GM18861 (cell line): ENCODE results near the gene AATF.
A peak's percentile ranks its signal among the peaks of the same experiment; 100 is the strongest.

ENCODE experiments used
- ATAC-seq: cut with Tn5 transposase; IDR thresholded peaks from one replicate; pipeline ENCODE4 v1.9.1; 2021; ENCODE audit not compliant: unreplicated experiment

AATF gene

GRCh38 chr17:36948717-36949460 lies at the start of gene AATF:
Gene AATF (plus strand): TSS chr17:36948954. CDS start chr17:36949126, 172 bp downstream.
- peak; percentile 80 for ATAC-seq

GRCh38 chr17:36899250-36900159 lies 49.2 kb upstream of the AATF start:
- ATAC-seq = no peak

GRCh38 chr17:36900160-36900512 lies 48.6 kb upstream of the AATF start:
- no peak for ATAC-seq

DNA sequence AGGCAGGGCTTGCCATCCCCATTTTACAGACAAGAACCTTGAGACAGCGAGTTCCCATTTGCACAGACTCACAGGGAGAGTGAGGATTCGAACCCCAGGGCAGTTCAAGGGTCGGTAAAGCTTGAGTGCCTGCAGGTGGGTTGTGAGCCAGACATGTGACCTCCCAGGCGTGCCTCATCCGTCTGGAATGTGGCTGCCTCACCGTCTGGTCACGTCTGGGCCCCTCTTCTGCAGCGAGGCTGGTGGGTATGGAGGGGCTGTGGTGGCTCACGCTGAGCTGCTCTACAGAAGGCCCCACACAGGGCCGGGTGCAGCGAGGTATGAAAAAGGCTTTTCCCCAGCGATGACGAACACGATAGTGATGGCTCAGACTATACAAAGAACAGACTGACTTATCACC lies 47.2 kb upstream of the AATF start:
- no peak for ATAC-seq

GRCh38 chr17:36907407-36907806 lies 41.3 kb upstream of the AATF start:
- ATAC-seq = no peak

DNA sequence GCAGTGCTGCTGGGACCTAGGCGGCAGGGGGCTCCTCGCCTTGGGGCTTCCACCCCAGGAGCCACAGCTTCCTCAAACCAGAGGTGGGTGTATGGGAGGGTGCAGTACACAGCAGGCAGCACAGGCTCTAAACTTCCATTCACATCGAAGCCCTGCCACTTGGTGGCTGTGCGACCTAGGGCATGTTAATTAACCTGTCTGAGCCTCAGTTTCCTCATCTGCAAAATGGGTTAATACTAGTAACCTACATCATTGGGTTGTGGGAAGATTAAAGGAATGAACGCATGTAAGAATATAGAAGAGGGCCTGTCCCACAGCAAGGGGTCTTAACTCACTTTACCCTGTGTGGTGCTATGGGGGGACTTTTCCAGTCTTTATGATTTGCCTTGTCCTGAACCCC lies 38.2 kb upstream of the AATF start:
- ATAC-seq = no peak

DNA sequence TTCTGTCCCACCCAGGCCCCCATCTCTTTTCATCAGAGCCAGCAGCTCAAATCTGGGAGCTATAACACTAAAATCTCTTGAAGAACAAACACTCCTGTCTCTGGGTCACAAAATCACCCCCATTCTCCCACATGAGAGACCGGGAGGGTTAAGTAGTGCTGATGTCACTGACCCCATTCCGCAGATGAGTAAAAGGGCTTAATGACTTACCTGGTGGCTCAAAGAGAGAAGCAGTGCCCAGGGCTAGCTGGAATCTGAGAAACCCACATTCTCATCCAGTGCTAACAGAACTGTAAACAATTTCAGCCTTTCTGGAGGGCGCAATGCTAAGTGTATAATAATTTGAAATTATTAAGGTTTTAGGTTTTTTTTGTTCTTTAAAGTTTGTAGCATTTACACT lies 37.8 kb upstream of the AATF start:
- ATAC-seq = no peak

DNA sequence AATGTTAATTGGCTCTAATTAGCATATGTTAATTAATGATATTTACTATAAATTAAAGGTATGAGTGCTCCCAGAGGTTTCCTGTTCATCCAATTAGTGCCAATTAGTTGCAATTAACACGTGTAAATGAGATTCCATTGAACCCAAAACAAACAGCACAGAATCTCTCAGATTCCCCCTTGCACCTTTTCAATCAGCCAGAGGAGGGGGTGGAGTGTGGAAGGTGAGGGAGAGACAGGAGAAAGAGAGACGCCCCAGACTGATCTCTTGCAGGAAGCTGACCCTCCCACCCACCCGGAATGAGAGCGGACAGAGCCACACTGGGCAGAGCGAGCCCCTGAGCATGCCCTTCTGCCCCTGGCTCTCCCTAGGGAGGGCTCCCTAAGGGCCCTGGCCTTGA lies 35.6 kb upstream of the AATF start:
- no peak for ATAC-seq

DNA sequence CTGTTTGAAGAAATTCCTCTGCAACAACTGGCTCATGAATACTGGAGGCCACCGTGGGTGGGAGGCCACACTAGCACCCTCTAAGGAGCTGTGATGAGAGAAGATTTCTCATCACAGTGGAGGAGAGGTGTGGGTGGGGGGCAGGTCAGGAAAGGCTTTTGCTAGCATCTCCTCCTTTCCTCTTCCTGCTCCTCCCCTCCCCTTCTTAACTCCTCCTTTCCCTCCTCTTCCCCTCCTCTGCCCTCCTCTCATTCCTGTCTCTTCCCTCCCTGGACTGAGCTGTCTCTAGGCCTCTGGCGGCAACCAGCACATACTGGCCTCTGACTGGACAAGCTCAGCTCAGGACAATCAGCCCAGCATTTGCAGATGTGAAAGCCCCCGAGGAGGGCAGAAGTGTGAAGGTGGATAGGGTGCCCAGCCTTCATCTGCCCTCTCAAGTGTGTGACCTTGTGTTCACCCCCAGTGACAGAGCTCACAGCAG lies 30.5 kb upstream of the AATF start:
- ATAC-seq = no peak

DNA sequence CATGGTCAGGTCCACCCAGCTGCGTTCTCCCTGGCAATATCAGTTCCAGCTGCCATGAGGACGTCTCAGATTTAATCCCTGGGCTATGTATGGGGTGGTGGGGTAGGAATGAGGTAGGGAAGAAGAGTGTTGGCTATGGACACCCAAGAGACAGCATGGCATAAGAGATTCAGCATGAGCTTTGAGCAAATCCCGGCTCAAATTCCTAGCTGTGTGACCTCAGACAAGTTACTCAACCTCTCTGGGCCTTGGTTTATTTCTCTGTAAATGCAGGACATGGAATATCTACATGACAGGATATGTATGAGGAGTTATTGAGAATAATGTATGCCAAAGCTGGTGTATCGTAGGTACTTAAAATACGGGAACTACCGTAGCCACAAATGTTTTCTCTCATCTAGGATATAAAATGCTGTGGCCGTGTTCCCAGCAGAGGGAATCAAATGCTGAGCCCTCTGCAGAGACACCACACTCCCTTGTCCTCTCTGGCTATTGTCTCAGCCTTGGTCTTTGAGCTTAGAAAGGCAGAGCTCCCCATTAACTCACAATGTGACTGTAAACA lies 29.3 kb upstream of the AATF start:
- no peak for ATAC-seq

DNA sequence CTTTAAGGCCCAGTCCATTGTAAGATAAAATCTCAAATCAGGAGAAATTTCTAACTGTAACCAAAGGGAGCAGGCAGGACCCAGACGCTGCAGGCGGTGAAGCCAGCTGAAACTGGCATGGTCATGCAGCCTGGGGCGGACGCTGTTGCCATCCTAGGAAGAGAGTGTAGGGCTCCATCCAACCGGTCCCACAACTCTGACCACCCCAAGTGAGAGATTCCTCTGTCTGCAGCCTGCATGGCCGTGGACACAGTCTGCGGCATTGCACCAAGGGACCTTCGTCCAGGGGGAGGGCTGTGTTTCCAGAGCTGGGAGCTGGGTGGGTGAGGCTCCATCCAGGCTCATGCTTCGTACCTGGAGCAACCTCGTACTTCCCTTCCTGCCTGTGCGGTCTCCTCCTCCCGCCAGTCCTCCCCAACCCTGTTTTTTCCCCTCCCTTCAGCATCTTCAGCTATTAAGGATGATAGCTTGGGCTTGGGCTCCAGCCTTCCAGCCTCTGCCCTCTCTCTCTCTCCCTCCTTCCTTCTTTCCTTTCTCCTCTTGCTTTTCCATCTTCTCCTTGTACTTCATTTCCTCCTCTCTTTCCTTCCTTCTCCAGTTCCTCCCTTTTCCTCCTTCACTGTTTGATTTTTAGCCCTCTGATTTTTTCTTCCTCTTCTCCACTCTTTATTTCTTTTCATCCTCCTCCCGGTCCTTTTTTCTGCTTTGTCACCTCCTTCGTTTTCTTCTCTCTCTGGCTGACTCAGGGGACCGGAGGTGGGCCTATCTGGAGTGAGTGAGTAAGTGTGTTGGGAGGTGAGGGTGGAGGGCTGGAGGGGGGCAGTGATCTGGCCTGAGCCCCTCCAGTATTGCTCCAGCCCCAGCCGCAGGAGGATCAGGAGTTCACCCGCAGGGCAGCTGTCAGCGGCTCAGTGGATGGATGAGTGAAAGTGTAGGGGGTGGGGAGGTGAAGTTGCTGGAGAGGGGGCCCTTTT lies 28.4 kb upstream of the AATF start:
- ATAC-seq = no peak

DNA sequence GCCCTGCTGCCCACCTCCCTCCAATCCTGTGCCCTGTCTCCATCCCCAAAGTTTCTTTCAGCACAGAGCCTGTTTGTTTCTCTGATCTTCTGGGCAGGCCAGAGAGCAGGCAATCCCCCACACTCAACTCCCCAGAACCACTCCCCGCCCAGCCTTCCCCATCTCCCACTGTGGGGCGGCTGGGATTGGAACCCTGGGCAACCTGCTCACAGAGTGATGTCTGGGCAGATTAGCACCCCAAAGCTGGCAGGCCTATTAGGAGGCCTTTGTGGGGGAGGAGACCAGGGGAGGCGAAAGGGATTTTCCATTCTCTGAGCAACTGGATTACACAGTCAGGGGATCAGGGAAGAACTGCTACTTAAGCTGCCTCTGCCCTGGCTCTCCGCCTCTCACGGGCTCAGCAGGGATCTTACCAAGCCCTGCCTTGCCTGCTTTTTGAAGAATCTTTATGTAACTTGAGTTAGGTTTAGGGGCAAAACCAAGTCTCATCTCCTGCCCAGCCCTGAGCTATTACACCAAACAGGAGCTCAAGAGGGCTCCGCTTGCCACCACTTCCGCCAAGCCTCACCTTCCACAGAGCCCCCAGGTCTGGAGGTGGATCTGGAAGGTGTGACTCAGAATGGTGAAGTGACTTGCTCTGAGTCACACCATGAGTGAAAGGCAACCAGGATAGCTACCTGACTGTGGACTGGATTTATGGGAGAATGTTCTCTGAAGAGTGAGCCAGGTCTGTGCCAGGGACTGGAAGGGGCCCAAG lies 27.5 kb upstream of the AATF start:
- ATAC-seq = no peak

DNA sequence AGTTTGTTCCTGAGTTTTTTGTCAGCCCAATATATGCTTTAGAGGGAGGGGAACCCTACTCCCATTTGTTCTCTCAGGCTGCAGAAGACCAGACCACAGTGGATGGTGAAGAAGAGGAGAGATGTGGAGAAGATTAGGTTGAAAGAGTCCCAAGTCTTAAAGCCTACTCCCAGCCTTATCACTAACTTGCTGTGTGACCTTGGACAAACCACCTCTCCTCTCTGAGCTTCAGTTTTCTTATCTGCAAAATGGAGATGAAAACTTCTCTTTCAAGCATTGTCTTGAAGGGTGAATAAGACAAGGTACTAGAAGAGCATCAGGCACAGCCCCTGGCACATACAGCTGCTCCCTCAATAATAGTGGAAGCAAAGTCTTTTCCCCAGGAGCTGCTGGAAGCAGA lies 26.6 kb upstream of the AATF start:
- no peak for ATAC-seq

DNA sequence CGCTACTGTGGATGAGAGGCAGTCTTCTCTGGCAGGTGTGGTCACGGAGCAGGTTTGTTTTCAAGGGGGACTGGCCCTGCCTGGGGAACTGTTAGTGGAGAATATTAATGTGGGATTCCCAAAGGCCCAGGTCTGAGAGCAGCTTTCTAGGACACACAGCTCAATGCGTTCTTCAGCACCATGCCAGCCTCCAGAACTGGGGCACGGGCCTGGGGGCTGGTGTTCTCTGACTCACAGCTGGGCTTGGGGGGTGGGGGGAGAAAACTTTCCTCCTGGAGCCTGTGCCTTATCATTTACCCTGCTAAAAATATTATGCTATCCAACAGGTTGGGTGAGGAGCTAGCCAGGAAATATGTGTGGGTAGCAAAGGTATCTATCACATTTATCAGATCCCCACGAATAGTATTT lies 24.9 kb upstream of the AATF start:
- no peak for ATAC-seq

DNA sequence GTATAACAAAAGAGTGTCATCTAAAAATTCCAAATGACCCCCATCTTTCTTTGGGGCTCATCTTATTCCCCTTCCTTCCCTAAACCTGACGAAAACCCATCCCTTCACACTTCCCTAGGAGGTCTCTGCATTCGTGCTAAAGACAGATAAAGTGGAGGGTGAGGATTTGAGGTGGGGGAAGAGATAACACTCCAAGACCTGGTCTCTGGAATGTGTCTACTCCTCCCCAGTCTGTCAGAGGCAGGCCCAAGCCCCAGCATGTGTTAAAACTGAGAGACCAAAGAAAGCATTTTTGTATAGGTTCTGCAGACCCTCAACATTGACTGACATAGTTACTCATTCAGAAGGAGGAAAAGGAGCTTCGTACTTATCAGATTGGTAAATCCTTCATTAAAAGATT lies 22.5 kb upstream of the AATF start:
- no peak for ATAC-seq

DNA sequence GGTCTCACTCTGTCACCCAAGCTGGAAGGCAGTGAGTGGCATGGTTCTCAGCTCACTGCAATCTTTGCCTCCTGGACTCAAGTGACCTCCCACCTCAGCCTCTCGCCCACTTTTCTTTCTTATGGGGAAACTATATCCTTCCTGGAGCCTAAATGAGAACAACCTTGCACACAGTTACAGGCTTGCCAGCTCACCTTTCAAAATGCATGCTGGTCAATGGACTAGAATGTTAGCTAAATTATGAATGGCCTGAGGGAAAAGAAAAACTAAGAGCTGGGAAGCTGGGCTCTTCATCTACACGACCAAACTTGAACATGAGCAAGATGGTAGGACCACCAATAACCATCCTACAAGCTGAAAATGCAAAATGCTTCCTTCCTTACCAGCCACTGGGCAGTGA lies 22.1 kb upstream of the AATF start:
- no peak for ATAC-seq

- ATAC-seq = no peak
These were observed 20.0 kb upstream of the AATF start for GRCh38 chr17:36928471-36929345.

- ATAC-seq = no peak
These were observed 18.7 kb upstream of the AATF start for GRCh38 chr17:36929851-36930582.

DNA sequence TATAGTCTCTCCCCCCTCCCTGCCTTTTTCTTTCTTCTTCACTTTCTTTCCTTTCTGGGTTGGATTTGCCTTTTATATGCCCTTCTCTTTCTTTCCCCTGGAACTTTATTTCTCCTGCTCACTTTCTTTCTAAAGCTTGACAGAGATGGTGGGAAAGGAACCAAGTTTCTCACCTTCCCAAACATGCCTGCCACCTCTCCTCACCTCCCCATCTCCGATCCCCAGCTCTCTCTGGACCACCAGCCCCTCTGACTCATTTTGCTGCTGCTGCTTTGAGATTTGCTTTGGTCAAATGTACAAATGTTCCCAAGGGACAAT lies 18.2 kb upstream of the AATF start:
- no peak for ATAC-seq
